DOHH2 (cell line): ENCODE data around the gene PPP2R2C.

Experiments used
- H3F3A ChIP-seq: fragments of 200-600 bp; sonication (generic), shearing (Covaris generic); 2 replicates; pipeline ENCODE4 v1.6.0; 2016; ENCODE audit warnings: antibody characterized with exemption, mild to moderate bottlenecking; ENCODE audit not compliant: control insufficient read depth, insufficient read depth
- H3K27ac ChIP-seq: fragments of 200-600 bp; sonication (generic); 2 replicates; pipeline ENCODE4 v1.5.1; 2014; ENCODE audit warnings: low read depth, mild to moderate bottlenecking, low read length, moderate library complexity
- H3K27me3 ChIP-seq: fragments of 200-600 bp; sonication (generic); 2 replicates; pipeline ENCODE4 v1.6.1; 2014; ENCODE audit warnings: mild to moderate bottlenecking, low read length, mixed read lengths; ENCODE audit not compliant: control insufficient read depth
- H3K36me3 ChIP-seq: fragments of 200-600 bp; sonication (generic); 2 replicates; pipeline ENCODE4 v1.6.1; 2014; ENCODE audit warnings: mild to moderate bottlenecking, low read length, moderate library complexity, mixed read lengths; ENCODE audit not compliant: control insufficient read depth
- H3K4me1 ChIP-seq: fragments of 200-600 bp; sonication (generic); 2 replicates; pipeline ENCODE4 v1.6.1; 2014; ENCODE audit warnings: mild to moderate bottlenecking, low read length, mixed read lengths; ENCODE audit not compliant: control insufficient read depth
- H3K4me2 ChIP-seq: fragments of 200-600 bp; sonication (generic); 2 replicates; pipeline ENCODE4 v1.6.0; 2014; ENCODE audit warnings: mild to moderate bottlenecking, low read length, moderate library complexity
- H3K4me3 ChIP-seq: fragments of 200-600 bp; sonication (generic); 2 replicates; pipeline ENCODE4 v1.5.1; 2014; ENCODE audit warnings: mild to moderate bottlenecking, low read length, mixed read lengths
- H3K79me2 ChIP-seq: fragments of 200-600 bp; sonication (generic); 2 replicates; pipeline ENCODE4 v1.6.1; 2014; ENCODE audit warnings: mild to moderate bottlenecking, low read length, mixed read lengths; ENCODE audit not compliant: control insufficient read depth
- H3K9me2 ChIP-seq: fragments of 200-600 bp; sonication (generic); replicated peaks from 2 replicates; pipeline ENCODE4 v1.6.1; 2014; ENCODE audit warnings: mild to moderate bottlenecking, low read length, mixed read lengths; ENCODE audit not compliant: control insufficient read depth
- H3K9me3 ChIP-seq: fragments of 200-600 bp; sonication (generic); 2 replicates; pipeline ENCODE4 v1.6.1; 2014; ENCODE audit warnings: antibody characterized with exemption, low read length, mixed read lengths; ENCODE audit not compliant: control insufficient read depth, insufficient read depth
- H4K20me1 ChIP-seq: fragments of 200-600 bp; sonication (generic); 2 replicates; pipeline ENCODE4 v1.6.0; 2014; ENCODE audit warnings: low read depth, mild to moderate bottlenecking, antibody characterized with exemption, low read length, moderate library complexity; ENCODE audit not compliant: control insufficient read depth, insufficient read depth
- CTCF ChIP-seq: fragments of 200-600 bp; sonication (generic); IDR thresholded peaks from one replicate; pipeline ENCODE4 v1.5.1; 2014; ENCODE audit warnings: antibody characterized with exemption, mild to moderate bottlenecking, low read depth, low read length; ENCODE audit not compliant: poor library complexity, severe bottlenecking
- EZH2phosphoT487 ChIP-seq: fragments of 200-600 bp; sonication (generic); IDR thresholded peaks from 2 replicates; pipeline ENCODE4 v1.6.1; 2017; ENCODE audit warnings: borderline replicate concordance, mild to moderate bottlenecking, antibody characterized with exemption, low read length, moderate library complexity, mixed read lengths

Gene PPP2R2C

DNA sequence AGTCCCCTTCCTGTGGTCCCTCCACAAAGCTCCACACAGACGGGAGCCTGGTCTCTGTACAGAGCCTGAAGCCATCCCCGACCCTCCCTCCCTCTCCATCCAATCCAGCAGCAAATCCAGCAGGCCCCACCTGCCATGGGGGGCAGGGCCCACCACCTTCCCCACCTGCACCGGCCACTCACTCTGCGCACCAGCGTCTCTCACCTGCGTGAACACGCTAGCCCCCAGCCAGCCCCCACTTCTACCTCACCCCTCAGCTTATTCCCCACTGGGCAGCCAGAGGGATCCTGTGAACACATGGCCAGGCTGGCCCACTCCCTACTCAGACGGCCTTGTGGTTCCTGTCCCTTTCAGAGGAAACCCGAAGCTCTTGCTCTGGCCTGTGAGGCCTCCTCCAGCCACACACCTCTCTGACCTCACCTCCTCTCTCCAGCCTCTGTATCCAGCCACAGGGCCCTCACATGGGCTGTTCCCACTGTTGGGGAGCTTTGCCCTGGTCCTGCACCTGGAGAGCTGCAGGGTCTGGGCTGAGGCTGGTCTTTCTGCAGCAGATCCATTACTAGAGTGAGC is 131.9 kb downstream of the PPP2R2C start:
- Histone ChIP-seq H3K9me3 (no peaks in the 10 kb centered on the region), H3K36me3 (no peaks in the 10 kb centered on the region), H3K4me2 (no peak overlapping the region), H3K27ac (no peak overlapping the region), H3K4me1 (peaks cover 6% of the 10 kb centered on the region; the same call in 1 of the 2 replicates), H3K4me3 (no peak overlapping the region), H4K20me1 (no peaks in the 10 kb centered on the region), H3K79me2 (no peaks in the 10 kb centered on the region), H3K9me2 (no peaks in the 10 kb centered on the region), H3F3A (no peaks in the 10 kb centered on the region), H3K27me3 (no peaks in the 10 kb centered on the region)
- no peak for TF ChIP-seq CTCF
- TF ChIP-seq EZH2phosphoT487, result no peak

DNA sequence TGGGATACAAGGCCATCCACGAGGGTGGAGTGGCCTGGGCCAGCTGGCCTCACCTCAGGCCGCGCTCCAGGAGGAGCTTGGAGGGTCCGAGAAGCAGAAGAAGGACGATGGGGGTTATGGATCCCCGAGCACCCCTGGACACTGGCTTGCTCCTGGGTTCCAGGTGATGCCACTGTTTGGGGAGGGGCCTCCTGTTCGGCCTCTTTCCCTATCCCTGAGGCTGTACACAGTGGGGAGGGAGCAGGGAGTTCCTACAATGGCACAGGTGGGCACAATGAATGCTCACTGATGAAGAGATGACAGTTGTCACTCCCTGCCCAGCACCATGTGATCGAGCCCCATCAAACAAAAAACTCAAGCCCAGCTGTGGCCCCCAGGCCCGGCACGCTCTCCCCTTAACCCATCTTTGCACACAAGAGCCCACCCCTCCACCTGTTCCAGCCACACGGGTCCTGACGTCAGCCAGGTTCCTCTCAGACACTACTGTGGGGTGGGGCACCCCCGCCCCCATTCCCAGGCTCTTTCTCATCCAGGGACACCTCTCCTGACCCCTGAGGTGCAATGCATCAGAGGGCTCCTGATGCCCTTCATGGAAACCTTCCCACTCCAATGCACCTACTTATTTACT is 132.5 kb downstream of the PPP2R2C start:
- peaks cover 6% of the 10 kb centered on the region; the same call in 1 of the 2 replicates for H3K4me1 ChIP-seq
- no peaks in the 10 kb centered on the region for H3K27me3 ChIP-seq
- no peaks in the 10 kb centered on the region for H3K9me2 ChIP-seq
- no peaks in the 10 kb centered on the region for H3K9me3 ChIP-seq
- no peak overlapping the region for H3K4me3 ChIP-seq
- H3K36me3 ChIP-seq, result no peaks in the 10 kb centered on the region
- H3K27ac ChIP-seq, result no peak overlapping the region
- H3K4me2 ChIP-seq, result no peak overlapping the region
- H4K20me1 ChIP-seq, result no peaks in the 10 kb centered on the region
- TF ChIP-seq CTCF (no peak), EZH2phosphoT487 (no peak)
- no peaks in the 10 kb centered on the region for H3K79me2 ChIP-seq
- no peaks in the 10 kb centered on the region for H3F3A ChIP-seq

DNA sequence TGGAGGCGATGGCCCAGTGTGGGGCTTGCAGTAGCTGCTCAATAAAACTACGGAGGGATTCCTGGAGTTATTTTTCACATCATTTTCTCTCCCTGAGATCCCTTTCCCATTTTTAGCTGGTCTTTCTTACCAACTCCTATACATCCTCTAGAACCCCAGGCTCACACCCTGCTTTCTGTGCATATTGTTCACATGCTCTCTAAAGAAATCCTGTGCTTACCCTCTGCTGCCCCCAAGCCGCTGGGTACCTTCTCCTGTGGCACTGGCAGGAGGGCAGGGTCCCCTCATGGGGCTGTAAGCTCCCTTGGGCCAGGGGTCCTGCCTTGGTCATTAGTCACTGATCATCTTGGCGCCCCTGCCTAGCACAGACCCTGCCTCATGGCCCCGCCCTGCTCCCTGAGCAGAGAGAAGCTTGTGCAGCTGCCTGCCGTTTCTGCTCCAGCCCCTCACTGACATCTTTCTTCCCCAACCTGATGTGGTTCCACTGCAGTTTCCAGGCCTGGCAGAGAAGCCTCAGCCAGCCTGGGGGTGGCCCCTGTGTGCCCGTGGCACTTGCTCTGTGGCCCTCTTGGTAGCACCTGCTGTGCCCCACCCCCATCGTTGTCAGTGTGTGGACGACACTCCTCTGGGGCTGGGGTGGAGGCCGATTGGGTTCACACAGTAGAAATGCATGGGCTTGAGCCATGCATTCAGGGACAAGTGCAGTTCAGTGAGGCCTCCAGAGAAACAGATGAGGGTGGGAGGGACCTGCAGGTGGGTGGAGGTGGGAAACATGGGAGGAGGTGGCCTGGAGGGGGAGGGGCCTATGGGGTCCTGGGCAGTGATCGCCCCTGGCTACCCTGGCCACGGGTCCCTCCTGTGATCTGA is 133.2 kb downstream of the PPP2R2C start:
- no peak overlapping the region for H3K27ac ChIP-seq
- no peaks in the 10 kb centered on the region for H4K20me1 ChIP-seq
- no peaks in the 10 kb centered on the region for H3K79me2 ChIP-seq
- H3K4me2 ChIP-seq, result no peak overlapping the region
- H3K9me2 ChIP-seq, result no peaks in the 10 kb centered on the region
- peaks cover 6% of the 10 kb centered on the region; the same call in 1 of the 2 replicates for H3K4me1 ChIP-seq
- no peaks in the 10 kb centered on the region for H3K9me3 ChIP-seq
- H3F3A ChIP-seq, result no peaks in the 10 kb centered on the region
- no peak overlapping the region for H3K4me3 ChIP-seq
- no peaks in the 10 kb centered on the region for H3K36me3 ChIP-seq
- H3K27me3 ChIP-seq, result no peaks in the 10 kb centered on the region
- TF ChIP-seq EZH2phosphoT487 (no peak), CTCF (no peak)
